Tibial artery (tissue), 4 donors: ENCODE measurements around the gene TRIM44.

Experiments
- DNase-seq, 2 donors: peaks; one replicate each; pipeline ENCODE4 v3.0.0-alpha.2; 2019
- H3K27ac ChIP-seq, 2 donors: fragments of 200-600 bp; sonication (generic) in 1 of 2; 1 replicate in 1 of 2; 2 replicates in 1 of 2; pipeline ENCODE4 v1.5.1; 2018 to 2019; ENCODE audit warnings: mild to moderate bottlenecking in 1 of 2
- H3K27me3 ChIP-seq, 2 donors: fragments of 200-600 bp; sonication (generic) in 1 of 2; one replicate each; pipeline versions ENCODE4 v1.5.1 to v1.6.0; 2016 to 2019
- H3K36me3 ChIP-seq, 3 donors: fragments of 200-600 bp; sonication (generic) in 2 of 3; one replicate each; pipeline ENCODE4 v1.5.1; 2016 to 2019; ENCODE audit warnings: mild to moderate bottlenecking in 2 of 3
- H3K4me1 ChIP-seq, 4 donors: fragments of 200-600 bp; sonication (generic) in 2 of 4; 1 replicate in 3 of 4; 2 replicates in 1 of 4; pipeline ENCODE4 v1.5.1; 2016 to 2019
- H3K4me3 ChIP-seq, 2 donors: fragments of 200-600 bp; sonication (generic) in 1 of 2; 1 replicate in 1 of 2; 2 replicates in 1 of 2; pipeline ENCODE4 v1.5.1; 2018 to 2019; ENCODE audit warnings: mild to moderate bottlenecking in 2 of 2
- H3K9me3 ChIP-seq, 3 donors: fragments of 200-600 bp; sonication (generic) in 1 of 3; one replicate each; pipeline ENCODE4 v1.5.1; 2016 to 2019
- CTCF ChIP-seq, 2 experiments: fragments of 200-600 bp in 1 of 2; fragments of 450-650 bp in 1 of 2; IDR thresholded peaks; one replicate each; pipeline ENCODE4 v1.5.1; 2017 to 2019; ENCODE audit warnings: antibody characterized with exemption in 2 of 2, mild to moderate bottlenecking in 1 of 2, moderate library complexity in 1 of 2
- intact Hi-C: fragments of 100-400 bp; cut with DNase I; formaldehyde crosslinking; loops from one replicate; pipeline ENCODE4 v1.15.0; 2023; ENCODE audit warnings: low total_unique reads

TRIM44 gene

GRCh38 chr11:35722641-35723040 is 60.1 kb downstream of the TRIM44 start:
- DNase-seq = no peak
- TF ChIP-seq CTCF (IDR thresholded peaks at IDR 0.05) = no peak
- no peak overlapping the region for H3K4me3 ChIP-seq
- no peaks in the 10 kb centered on the region for H3K9me3 ChIP-seq
- peaks cover 7 to 18% (median 18%) of the 10 kb centered on the region in 3 donors for H3K36me3 ChIP-seq
- H3K27me3 ChIP-seq = no peaks in the 10 kb centered on the region
- H3K4me1 ChIP-seq = peaks cover 0 to 9% (median 3%) of the 10 kb centered on the region in 4 donors
- intact Hi-C loops = no loop called here
- H3K27ac ChIP-seq = no peak overlapping the region

GRCh38 chr11:35723493-35723892 is 60.9 kb downstream of the TRIM44 start:
- no peaks in the 10 kb centered on the region for H3K9me3 ChIP-seq
- H3K4me3 ChIP-seq = no peak overlapping the region
- no peaks in the 10 kb centered on the region for H3K27me3 ChIP-seq
- H3K27ac ChIP-seq = no peak overlapping the region
- DNase-seq = no peak
- TF ChIP-seq CTCF (IDR thresholded peaks at IDR 0.05) = no peak
- peaks cover 0 to 9% (median 3%) of the 10 kb centered on the region in 4 donors for H3K4me1 ChIP-seq
- intact Hi-C loops = no loop called here
- peaks cover 7 to 27% (median 25%) of the 10 kb centered on the region in 3 donors for H3K36me3 ChIP-seq

- no peaks in the 10 kb centered on the region for H3K9me3 ChIP-seq
- no peaks in the 10 kb centered on the region for H3K27me3 ChIP-seq
- H3K4me1 ChIP-seq = peaks cover 0 to 9% (median 3%) of the 10 kb centered on the region in 4 donors
- no peak overlapping the region for H3K4me3 ChIP-seq
- peaks cover 7 to 31% (median 30%) of the 10 kb centered on the region in 3 donors for H3K36me3 ChIP-seq
- no peak for TF ChIP-seq CTCF (IDR thresholded peaks at IDR 0.05)
- no peak for DNase-seq
- intact Hi-C loops = no loop called here
- H3K27ac ChIP-seq = no peak overlapping the region
Measured at GRCh38 chr11:35723913-35724312, 61.3 kb downstream of the TRIM44 start.

- peaks cover 25 to 46% (median 40%) of the 10 kb centered on the region in 3 donors for H3K36me3 ChIP-seq
- H3K27me3 ChIP-seq = no peaks in the 10 kb centered on the region
- peaks cover 0 to 9% (median 3%) of the 10 kb centered on the region in 4 donors for H3K4me1 ChIP-seq
- DNase-seq = no peak
- intact Hi-C loops = no loop called here
- peaks cover 0 to 5% (median 0%) of the 10 kb centered on the region in 3 donors for H3K9me3 ChIP-seq
- TF ChIP-seq CTCF (IDR thresholded peaks at IDR 0.05) = no peak
- H3K4me3 ChIP-seq = no peak overlapping the region
- no peak overlapping the region for H3K27ac ChIP-seq
Measured at GRCh38 chr11:35725885-35726284, 63.3 kb downstream of the TRIM44 start.

- Histone ChIP-seq H3K4me3 (no peak overlapping the region), H3K27me3 (no peaks in the 10 kb centered on the region), H3K27ac (no peak overlapping the region), H3K36me3 (peaks cover 30 to 46% (median 40%) of the 10 kb centered on the region in 3 donors), H3K4me1 (no peaks in the 10 kb centered on the region), H3K9me3 (peaks cover 0 to 5% (median 0%) of the 10 kb centered on the region in 3 donors)
- intact Hi-C loops = no loop called here
- DNase-seq = no peak
- TF ChIP-seq CTCF (IDR thresholded peaks at IDR 0.05) = no peak
Measured at GRCh38 chr11:35727140-35727539, 64.6 kb downstream of the TRIM44 start.

- Histone ChIP-seq H3K36me3 (peaks cover 30 to 46% (median 40%) of the 10 kb centered on the region in 3 donors), H3K4me3 (no peak overlapping the region), H3K9me3 (peaks cover 0 to 5% (median 0%) of the 10 kb centered on the region in 3 donors), H3K4me1 (no peaks in the 10 kb centered on the region), H3K27me3 (no peaks in the 10 kb centered on the region), H3K27ac (no peak overlapping the region)
- no peak for DNase-seq
- intact Hi-C loops = no loop called here
- no peak for TF ChIP-seq CTCF (IDR thresholded peaks at IDR 0.05)
Measured at GRCh38 chr11:35730254-35730653, 67.7 kb downstream of the TRIM44 start.
